Measurements from ENCODE around the gene ROGDI. TPM values are rescaled to one million over a fixed set of nuclear protein-coding genes. Genes with fewer than 3 reads are reported as not detected.

ROGDI gene
- total and polyA plus RNA-seq, 9 of the 15 experiments (the other 6 are each of a cell fraction or from before 2014, with no cell fraction given) = 0.97 to 37.3 (median 16.5) TPM

DNA sequence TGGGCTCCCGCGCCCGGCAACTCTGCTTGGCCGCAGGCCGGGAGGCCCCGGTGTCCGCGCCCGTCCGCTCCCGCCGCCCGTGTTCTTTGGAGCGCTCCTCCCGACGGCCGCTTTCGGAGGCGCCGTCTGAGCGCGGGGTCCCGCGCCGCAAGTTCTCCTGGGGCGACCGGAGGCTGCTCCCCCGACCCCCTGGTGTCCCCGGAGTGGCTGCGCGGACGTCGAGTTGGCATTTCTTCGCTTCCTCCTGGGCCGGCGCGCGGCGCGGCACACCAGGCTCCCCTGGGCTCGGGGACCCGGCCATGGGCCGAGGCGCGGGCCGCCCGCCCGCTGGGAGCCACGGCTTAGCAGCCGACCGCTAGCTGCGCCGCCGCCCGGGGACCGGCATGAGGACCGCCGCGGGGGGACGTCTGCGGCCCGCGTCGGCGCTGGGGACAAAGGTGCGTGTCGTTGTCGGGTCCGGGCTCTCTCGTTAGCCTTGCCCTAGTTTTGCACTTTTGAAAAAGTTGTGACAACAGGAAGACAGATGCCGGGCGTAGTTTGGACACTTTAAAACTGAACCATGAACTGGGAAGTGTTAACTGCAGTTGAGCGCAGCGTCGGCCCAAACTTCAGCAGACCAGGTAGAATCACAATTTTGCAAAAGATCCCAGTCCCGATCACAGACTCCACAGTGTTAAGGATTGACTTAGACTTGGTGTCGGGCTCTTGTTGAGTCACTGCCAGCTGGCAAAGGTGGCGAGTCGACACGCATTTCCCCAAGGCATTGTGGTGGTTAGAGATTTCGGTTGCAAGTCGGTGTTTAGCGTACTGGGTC lies 45.5 kb upstream of the ROGDI start (continued):
- TF ChIP-seq JUN (IDR thresholded peaks at IDR 0.05; ENCODE audit: borderline replicate concordance, low read depth, low read length) = no peak
- TF ChIP-seq JUN (CRISPR knock-in tag; IDR thresholded peaks at IDR 0.05; ENCODE audit: borderline replicate concordance) = no peak
- no peak for TF ChIP-seq TARDBP (IDR thresholded peaks at IDR 0.05)
- no peak for TF ChIP-seq NR3C1 (CRISPR knock-in tag; IDR thresholded peaks at IDR 0.05)
- TF ChIP-seq SP1 (CRISPR knock-in tag; IDR thresholded peaks at IDR 0.05) = peak; percentile 49; the same call in 1 of the 2 replicates
- TF ChIP-seq, protein P1, sequence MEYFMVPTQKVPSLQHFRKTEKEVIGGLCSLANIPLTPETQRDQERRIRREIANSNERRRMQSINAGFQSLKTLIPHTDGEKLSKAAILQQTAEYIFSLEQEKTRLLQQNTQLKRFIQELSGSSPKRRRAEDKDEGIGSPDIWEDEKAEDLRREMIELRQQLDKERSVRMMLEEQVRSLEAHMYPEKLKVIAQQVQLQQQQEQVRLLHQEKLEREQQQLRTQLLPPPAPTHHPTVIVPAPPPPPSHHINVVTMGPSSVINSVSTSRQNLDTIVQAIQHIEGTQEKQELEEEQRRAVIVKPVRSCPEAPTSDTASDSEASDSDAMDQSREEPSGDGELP (CRISPR knock-in tag; IDR thresholded peaks at IDR 0.05; ENCODE audit: borderline replicate concordance) = peak; percentile 75; the same call in 1 of the 2 replicates
- no peak for TF ChIP-seq MTF1 (CRISPR knock-in tag; IDR thresholded peaks at IDR 0.05; ENCODE audit: borderline replicate concordance)
- TF ChIP-seq, protein P2, sequence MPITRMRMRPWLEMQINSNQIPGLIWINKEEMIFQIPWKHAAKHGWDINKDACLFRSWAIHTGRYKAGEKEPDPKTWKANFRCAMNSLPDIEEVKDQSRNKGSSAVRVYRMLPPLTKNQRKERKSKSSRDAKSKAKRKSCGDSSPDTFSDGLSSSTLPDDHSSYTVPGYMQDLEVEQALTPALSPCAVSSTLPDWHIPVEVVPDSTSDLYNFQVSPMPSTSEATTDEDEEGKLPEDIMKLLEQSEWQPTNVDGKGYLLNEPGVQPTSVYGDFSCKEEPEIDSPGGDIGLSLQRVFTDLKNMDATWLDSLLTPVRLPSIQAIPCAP (CRISPR knock-in tag; IDR thresholded peaks at IDR 0.05; ENCODE audit: borderline replicate concordance) = no peak
- TF ChIP-seq, protein P3, sequence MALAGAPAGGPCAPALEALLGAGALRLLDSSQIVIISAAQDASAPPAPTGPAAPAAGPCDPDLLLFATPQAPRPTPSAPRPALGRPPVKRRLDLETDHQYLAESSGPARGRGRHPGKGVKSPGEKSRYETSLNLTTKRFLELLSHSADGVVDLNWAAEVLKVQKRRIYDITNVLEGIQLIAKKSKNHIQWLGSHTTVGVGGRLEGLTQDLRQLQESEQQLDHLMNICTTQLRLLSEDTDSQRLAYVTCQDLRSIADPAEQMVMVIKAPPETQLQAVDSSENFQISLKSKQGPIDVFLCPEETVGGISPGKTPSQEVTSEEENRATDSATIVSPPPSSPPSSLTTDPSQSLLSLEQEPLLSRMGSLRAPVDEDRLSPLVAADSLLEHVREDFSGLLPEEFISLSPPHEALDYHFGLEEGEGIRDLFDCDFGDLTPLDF (CRISPR knock-in tag; IDR thresholded peaks at IDR 0.05) = no peak
- peak; percentile 31; the same call in 1 of the 2 replicates for TF ChIP-seq RB1 (IDR thresholded peaks at IDR 0.05; ENCODE audit: low read depth)
- no peak for TF ChIP-seq MYBL2 (IDR thresholded peaks at IDR 0.05; ENCODE audit: low read depth)
- no peak for TF ChIP-seq MYBL2 (CRISPR knock-in tag; IDR thresholded peaks at IDR 0.05; ENCODE audit: borderline replicate concordance)
- TF ChIP-seq, protein P4, sequence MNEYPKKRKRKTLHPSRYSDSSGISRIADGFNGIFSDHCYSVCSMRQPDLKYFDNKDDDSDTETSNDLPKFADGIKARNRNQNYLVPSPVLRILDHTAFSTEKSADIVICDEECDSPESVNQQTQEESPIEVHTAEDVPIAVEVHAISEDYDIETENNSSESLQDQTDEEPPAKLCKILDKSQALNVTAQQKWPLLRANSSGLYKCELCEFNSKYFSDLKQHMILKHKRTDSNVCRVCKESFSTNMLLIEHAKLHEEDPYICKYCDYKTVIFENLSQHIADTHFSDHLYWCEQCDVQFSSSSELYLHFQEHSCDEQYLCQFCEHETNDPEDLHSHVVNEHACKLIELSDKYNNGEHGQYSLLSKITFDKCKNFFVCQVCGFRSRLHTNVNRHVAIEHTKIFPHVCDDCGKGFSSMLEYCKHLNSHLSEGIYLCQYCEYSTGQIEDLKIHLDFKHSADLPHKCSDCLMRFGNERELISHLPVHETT (CRISPR knock-in tag; conservative IDR thresholded peaks at IDR 0.05 in 1 of 2, IDR thresholded peaks at IDR 0.05 in 1 of 2) = no peak
- peak; percentile 17; the same call in 1 of the 2 replicates for TF ChIP-seq ZNF263 (CRISPR knock-in tag; IDR thresholded peaks at IDR 0.05; ENCODE audit: borderline replicate concordance)
- TF ChIP-seq ZBTB7A (IDR thresholded peaks at IDR 0.05; ENCODE audit: borderline replicate concordance, control insufficient read depth, low read depth, low read length) = peak; percentile 36; the same call in 1 of the 2 replicates
- TF ChIP-seq NONO (IDR thresholded peaks at IDR 0.05; ENCODE audit: low read depth in 2 of 2, low read length in 1 of 2) = 0 out of 4 replicates have a peak, but pooled peaks have one; percentile 2 to 23
- TF ChIP-seq TFAM (CRISPR knock-in tag; conservative IDR thresholded peaks at IDR 0.05) = no peak
- peak; percentile 58 for TF ChIP-seq NFIC (IDR thresholded peaks at IDR 0.05)
- no peak for TF ChIP-seq HNRNPH1 (optimal IDR thresholded peaks at IDR 0.05; ENCODE audit: low read depth, low read length)

Data from K562 (cell line).